ENCODE measurements around the gene AKAP3. TPM values are rescaled to one million over a fixed set of nuclear protein-coding genes. Genes with fewer than 3 reads are reported as not detected.
A peak's percentile ranks its signal among the peaks of the same experiment; 100 is the strongest.

AKAP3 gene
- total RNA-seq, 2 experiments from 2014 or later, result 2.1 to 2.7 TPM

GRCh38 chr12:4621511-4621910 lies 27.3 kb downstream of the AKAP3 start:
- H3K4me3 Mint-ChIP-seq, result no peak overlapping the region
- no peaks in the 10 kb centered on the region for H3K36me3 Mint-ChIP-seq
- peaks cover 4% of the 10 kb centered on the region for H3K27me3 Mint-ChIP-seq

GRCh38 chr12:4615667-4616066 lies 33.2 kb downstream of the AKAP3 start:
- H3K4me1 Mint-ChIP-seq, result no peaks in the 10 kb centered on the region
- no peak overlapping the region for H3K4me3 Mint-ChIP-seq
- no peaks in the 10 kb centered on the region for H3K27me3 Mint-ChIP-seq
- H3K36me3 Mint-ChIP-seq, result peaks cover 2% of the 10 kb centered on the region
- DNase-seq, result no peak
- no peaks in the 10 kb centered on the region for H3K9me3 Mint-ChIP-seq
- H3K27ac Mint-ChIP-seq, result no peak overlapping the region

More at GRCh38 chr12:4621511-4621910, 27.3 kb downstream of the AKAP3 start:
- DNase-seq, result no peak
- Mint-ChIP-seq H3K4me1 (no peaks in the 10 kb centered on the region), H3K27ac (no peak overlapping the region), H3K9me3 (no peaks in the 10 kb centered on the region)

GRCh38 chr12:4610481-4610880 lies 38.4 kb downstream of the AKAP3 start:
- no peaks in the 10 kb centered on the region for H3K27me3 Mint-ChIP-seq
- H3K36me3 Mint-ChIP-seq, result peaks cover 2% of the 10 kb centered on the region
- H3K9me3 Mint-ChIP-seq, result no peaks in the 10 kb centered on the region
- no peak overlapping the region for H3K27ac Mint-ChIP-seq
- peaks cover 14% of the 10 kb centered on the region for H3K4me1 Mint-ChIP-seq
- no peak for DNase-seq
- H3K4me3 Mint-ChIP-seq, result no peak overlapping the region

GRCh38 chr12:4609071-4609470 lies 39.8 kb downstream of the AKAP3 start:
- Mint-ChIP-seq H3K27ac (no peak overlapping the region), H3K9me3 (no peaks in the 10 kb centered on the region), H3K4me1 (peaks cover 14% of the 10 kb centered on the region), H3K4me3 (no peak overlapping the region), H3K27me3 (no peaks in the 10 kb centered on the region), H3K36me3 (peaks cover 7% of the 10 kb centered on the region)
- no peak for DNase-seq

GRCh38 chr12:4607056-4607455 lies 41.8 kb downstream of the AKAP3 start:
- Mint-ChIP-seq H3K9me3 (no peaks in the 10 kb centered on the region), H3K27ac (no peak overlapping the region), H3K4me3 (no peak overlapping the region), H3K4me1 (peaks cover 14% of the 10 kb centered on the region), H3K36me3 (peaks cover 5% of the 10 kb centered on the region), H3K27me3 (peaks cover 14% of the 10 kb centered on the region)
- no peak for DNase-seq

GRCh38 chr12:4604684-4605193 lies 44.1 kb downstream of the AKAP3 start:
- peak; percentile 80 for DNase-seq
- Mint-ChIP-seq H3K27ac (peak overlapping the region; percentile 93), H3K4me1 (peaks cover 14% of the 10 kb centered on the region), H3K36me3 (peaks cover 5% of the 10 kb centered on the region), H3K4me3 (peak overlapping the region; percentile 97), H3K9me3 (no peaks in the 10 kb centered on the region), H3K27me3 (peaks cover 14% of the 10 kb centered on the region)

- peaks cover 14% of the 10 kb centered on the region for H3K27me3 Mint-ChIP-seq
- H3K4me1 Mint-ChIP-seq, result peaks cover 14% of the 10 kb centered on the region
- no peak overlapping the region for H3K27ac Mint-ChIP-seq
- no peak for DNase-seq
- no peak overlapping the region for H3K4me3 Mint-ChIP-seq
- no peaks in the 10 kb centered on the region for H3K9me3 Mint-ChIP-seq
- peaks cover 5% of the 10 kb centered on the region for H3K36me3 Mint-ChIP-seq
These were observed 44.9 kb downstream of the AKAP3 start for GRCh38 chr12:4603946-4604345.

GRCh38 chr12:4603421-4603820 lies 45.4 kb downstream of the AKAP3 start:
- no peaks in the 10 kb centered on the region for H3K9me3 Mint-ChIP-seq
- H3K4me1 Mint-ChIP-seq, result peaks cover 14% of the 10 kb centered on the region
- H3K27ac Mint-ChIP-seq, result no peak overlapping the region
- DNase-seq, result no peak
- H3K4me3 Mint-ChIP-seq, result no peak overlapping the region
- H3K27me3 Mint-ChIP-seq, result peaks cover 14% of the 10 kb centered on the region
- H3K36me3 Mint-ChIP-seq, result peaks cover 5% of the 10 kb centered on the region

- no peak overlapping the region for H3K4me3 Mint-ChIP-seq
- no peak overlapping the region for H3K27ac Mint-ChIP-seq
- no peak for DNase-seq
These were observed 53.0 kb downstream of the AKAP3 start for GRCh38 chr12:4595881-4596280.

GRCh38 chr12:4591180-4591687 lies 57.6 kb downstream of the AKAP3 start:
- Mint-ChIP-seq H3K36me3 (peaks cover 3% of the 10 kb centered on the region), H3K4me1 (no peaks in the 10 kb centered on the region), H3K27ac (no peak overlapping the region), H3K27me3 (peaks cover 3% of the 10 kb centered on the region), H3K9me3 (no peaks in the 10 kb centered on the region), H3K4me3 (no peak overlapping the region)
- no peak for DNase-seq

More at GRCh38 chr12:4595881-4596280, 53.0 kb downstream of the AKAP3 start:
- Mint-ChIP-seq H3K36me3 (no peaks in the 10 kb centered on the region), H3K27me3 (no peaks in the 10 kb centered on the region), H3K9me3 (no peaks in the 10 kb centered on the region), H3K4me1 (no peaks in the 10 kb centered on the region)

GRCh38 chr12:4589941-4590340 lies 58.9 kb downstream of the AKAP3 start:
- Mint-ChIP-seq H3K4me1 (no peaks in the 10 kb centered on the region), H3K27me3 (peaks cover 3% of the 10 kb centered on the region), H3K27ac (no peak overlapping the region), H3K36me3 (peaks cover 3% of the 10 kb centered on the region), H3K9me3 (no peaks in the 10 kb centered on the region), H3K4me3 (no peak overlapping the region)
- DNase-seq, result no peak

GRCh38 chr12:4588916-4589315 lies 59.9 kb downstream of the AKAP3 start:
- DNase-seq, result no peak
- Mint-ChIP-seq H3K27me3 (peaks cover 3% of the 10 kb centered on the region), H3K27ac (no peak overlapping the region), H3K36me3 (peaks cover 3% of the 10 kb centered on the region), H3K4me3 (no peak overlapping the region), H3K4me1 (no peaks in the 10 kb centered on the region), H3K9me3 (no peaks in the 10 kb centered on the region)

GRCh38 chr12:4587108-4587507 lies 61.7 kb downstream of the AKAP3 start:
- H3K27me3 Mint-ChIP-seq, result peaks cover 3% of the 10 kb centered on the region
- no peak overlapping the region for H3K27ac Mint-ChIP-seq
- H3K4me1 Mint-ChIP-seq, result no peaks in the 10 kb centered on the region
- peaks cover 3% of the 10 kb centered on the region for H3K36me3 Mint-ChIP-seq
- no peak overlapping the region for H3K4me3 Mint-ChIP-seq
- no peak for DNase-seq
- H3K9me3 Mint-ChIP-seq, result no peaks in the 10 kb centered on the region

GRCh38 chr12:4586500-4586899 lies 62.4 kb downstream of the AKAP3 start:
- H3K36me3 Mint-ChIP-seq, result peaks cover 3% of the 10 kb centered on the region
- H3K4me1 Mint-ChIP-seq, result no peaks in the 10 kb centered on the region
- peaks cover 3% of the 10 kb centered on the region for H3K27me3 Mint-ChIP-seq
- H3K9me3 Mint-ChIP-seq, result no peaks in the 10 kb centered on the region
- no peak overlapping the region for H3K4me3 Mint-ChIP-seq
- DNase-seq, result no peak
- no peak overlapping the region for H3K27ac Mint-ChIP-seq

GRCh38 chr12:4584896-4585295 lies 64.0 kb downstream of the AKAP3 start:
- no peak overlapping the region for H3K4me3 Mint-ChIP-seq
- no peak for DNase-seq
- no peaks in the 10 kb centered on the region for H3K9me3 Mint-ChIP-seq
- no peak overlapping the region for H3K27ac Mint-ChIP-seq
- H3K27me3 Mint-ChIP-seq, result peaks cover 3% of the 10 kb centered on the region
- H3K36me3 Mint-ChIP-seq, result peaks cover 3% of the 10 kb centered on the region
- no peaks in the 10 kb centered on the region for H3K4me1 Mint-ChIP-seq

GRCh38 chr12:4584281-4584680 lies 64.6 kb downstream of the AKAP3 start:
- H3K4me1 Mint-ChIP-seq, result no peaks in the 10 kb centered on the region
- no peak for DNase-seq
- H3K4me3 Mint-ChIP-seq, result no peak overlapping the region
- H3K27ac Mint-ChIP-seq, result no peak overlapping the region
- H3K9me3 Mint-ChIP-seq, result no peaks in the 10 kb centered on the region
- H3K27me3 Mint-ChIP-seq, result peaks cover 3% of the 10 kb centered on the region
- H3K36me3 Mint-ChIP-seq, result no peaks in the 10 kb centered on the region
